NCI-H1417 treated with DMSO at 0.1 percent for 48 hours (cell line): ENCODE measurements around the gene CASQ2.
A peak's percentile ranks its signal among the peaks of the same experiment; 100 is the strongest.

Experiments
- DNase-seq: peaks from one replicate; lab custom pipeline; 2025; lab: John Stamatoyannopoulos, UW

Gene CASQ2

DNA sequence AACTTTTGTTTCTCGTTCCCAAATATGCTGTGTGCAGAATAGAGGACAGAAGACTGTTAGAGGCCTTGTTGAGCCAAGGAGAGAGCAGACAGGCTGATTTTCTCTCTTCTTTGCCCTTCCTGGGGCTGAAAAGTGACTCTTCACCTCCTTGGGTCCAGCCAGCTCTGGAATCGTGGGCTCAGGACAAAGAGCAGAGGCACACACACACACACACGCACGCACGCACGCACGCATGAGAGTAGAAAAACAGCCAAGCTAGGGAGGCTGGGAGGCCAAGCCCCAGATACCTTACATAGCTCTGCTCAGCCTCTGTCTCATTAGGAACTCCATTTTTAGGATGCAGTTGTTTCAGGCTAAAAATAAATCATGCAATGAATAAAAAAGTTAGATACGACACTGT, at the start of gene CASQ2:
TSS of gene CASQ2 (minus strand) at position 166 of the 400 bp plus-strand sequence. CDS start 173 bp downstream, outside the sequence.
- DNase-seq, result no peak

DNA sequence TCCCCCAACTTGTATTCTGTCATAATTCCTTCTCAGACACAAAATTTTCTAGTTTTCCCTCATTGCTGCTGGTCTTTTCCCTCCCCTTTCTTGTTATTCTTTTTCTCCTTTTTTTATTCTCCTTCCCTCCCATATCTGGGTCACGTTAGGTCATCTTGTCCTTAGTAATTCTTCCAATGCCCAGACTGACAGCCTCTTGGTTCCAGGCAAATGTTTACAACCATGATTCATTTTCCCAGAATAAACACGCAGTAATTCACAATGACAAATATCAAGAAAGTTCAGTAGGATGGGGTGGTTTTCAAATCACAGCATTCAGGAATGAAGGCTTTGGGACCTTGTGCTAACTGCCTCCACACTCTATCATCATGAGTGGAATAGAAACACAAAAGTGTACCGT, 47.2 kb upstream of the CASQ2 start:
- DNase-seq, result no peak

DNA sequence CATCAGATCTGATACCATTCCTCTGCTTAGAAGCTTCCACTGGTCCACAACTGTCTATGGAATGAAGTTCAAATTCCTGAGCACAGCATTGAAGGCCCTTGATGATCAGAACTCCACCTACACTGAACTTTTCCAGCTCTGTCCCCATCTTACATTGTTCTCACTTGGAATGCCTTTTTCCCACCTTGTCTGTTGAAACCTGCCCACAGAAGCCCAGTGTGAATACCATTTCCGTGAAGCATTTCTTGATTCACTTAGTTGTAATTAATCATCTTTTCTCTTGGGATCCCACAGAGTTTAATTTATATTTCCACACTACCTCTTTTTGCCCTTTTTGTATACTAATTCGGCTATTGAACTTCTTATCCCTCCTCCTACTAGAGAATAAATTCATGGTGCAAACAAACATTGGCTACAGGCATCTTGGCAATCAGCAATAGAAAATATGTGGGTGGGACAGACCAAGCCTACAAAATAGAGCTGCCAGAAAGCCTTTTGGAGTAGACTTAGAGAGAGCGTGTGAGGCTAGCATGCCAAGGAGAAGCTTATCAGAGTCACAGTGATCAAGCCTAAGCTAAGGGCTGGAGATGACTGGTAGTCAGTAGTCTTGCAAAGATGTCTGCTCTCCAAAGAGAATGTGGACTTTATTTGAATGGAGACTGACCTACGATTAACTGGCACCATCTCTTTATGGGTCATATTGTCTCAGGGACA, 46.3 kb upstream of the CASQ2 start:
- DNase-seq, result no peak

DNA sequence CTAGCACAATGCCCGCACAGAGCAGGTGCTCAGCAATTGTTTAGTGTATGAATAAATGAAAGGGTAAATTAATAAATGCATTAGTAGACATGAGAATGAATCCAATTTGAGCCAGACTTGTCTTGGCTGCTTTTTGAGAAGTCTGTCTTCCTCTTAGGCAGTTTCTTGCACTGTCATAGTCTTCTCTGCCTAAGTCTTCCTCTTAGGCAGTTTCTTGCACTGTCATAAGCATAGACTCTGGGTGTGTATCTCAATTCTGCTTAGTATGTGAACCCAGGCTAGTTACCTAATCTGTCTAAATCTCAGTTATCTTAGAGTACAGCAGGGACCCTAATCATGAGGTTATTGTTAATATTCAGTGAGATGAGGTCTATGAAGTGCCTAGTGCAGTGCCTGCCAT, 45.2 kb upstream of the CASQ2 start:
- no peak for DNase-seq

DNA sequence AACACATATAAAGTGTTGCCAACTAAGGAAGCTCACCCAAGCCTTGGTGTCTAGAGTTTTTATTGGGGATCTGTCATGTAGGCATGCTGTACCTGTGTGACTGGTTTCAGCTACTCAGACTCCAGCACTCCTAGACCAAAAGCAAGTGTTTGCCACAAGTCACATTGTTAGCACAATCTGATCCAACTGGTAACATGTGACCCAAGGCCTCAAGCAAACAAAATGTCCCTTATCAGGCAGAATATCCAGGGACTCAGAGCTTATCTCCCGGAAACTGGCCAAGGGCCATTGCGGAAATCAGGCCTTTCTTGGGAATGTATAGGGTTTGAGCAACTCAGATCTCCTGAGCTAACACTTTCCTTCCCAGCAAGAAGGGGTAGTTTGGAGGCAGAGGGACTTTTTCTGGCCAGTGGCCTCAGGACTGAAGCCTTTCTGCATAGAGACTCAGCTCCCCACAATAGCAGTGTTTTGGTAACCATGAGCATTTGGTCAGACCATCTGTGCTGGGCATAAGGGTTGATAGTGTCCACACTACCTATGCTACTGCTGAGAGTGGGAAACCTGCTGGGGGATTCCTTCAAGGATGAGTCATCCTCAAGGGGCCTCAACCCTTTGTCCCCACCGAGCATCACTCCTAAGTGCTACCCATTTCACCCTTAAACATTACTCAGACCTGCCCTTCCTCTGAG, 42.8 kb upstream of the CASQ2 start:
- DNase-seq, result no peak

DNA sequence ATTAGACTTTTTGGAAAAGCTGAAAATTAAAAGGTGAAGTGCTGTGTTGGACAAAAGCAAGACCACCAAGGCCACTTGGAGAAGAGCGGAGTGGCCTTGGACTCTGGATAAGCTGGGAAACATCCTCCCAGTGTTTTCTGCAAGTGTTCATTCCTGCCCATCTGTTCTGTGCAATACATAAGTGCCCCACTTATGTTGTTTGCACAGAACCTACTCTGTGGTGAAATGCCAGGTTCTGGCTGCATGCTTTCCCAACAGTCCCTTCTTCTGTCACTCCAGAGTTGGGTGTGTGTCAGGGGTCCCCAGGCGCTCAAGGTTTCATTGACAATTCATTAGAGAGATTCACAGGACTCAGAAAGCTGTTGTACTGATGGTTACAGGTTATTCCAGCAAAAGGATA, 42.1 kb upstream of the CASQ2 start:
- no peak for DNase-seq

DNA sequence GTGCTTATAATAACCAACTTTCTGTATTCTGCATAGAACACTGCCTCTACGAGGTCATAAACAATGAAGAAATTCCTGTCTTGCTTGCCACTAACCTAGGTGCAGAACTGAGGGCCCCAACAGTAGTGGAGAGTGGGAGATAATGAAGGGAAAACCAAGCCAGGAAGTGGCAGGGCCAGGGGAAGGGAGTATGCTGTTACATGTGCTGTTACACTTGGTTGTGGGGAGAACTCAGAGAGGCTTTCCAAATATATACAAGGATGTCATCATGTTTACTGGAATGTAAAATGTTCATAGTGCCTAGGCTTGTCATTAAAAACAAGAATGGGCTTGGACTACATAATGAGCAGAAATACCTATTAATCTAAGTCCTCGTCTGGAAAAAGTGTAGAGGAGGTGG, 41.3 kb upstream of the CASQ2 start:
- DNase-seq, result no peak

DNA sequence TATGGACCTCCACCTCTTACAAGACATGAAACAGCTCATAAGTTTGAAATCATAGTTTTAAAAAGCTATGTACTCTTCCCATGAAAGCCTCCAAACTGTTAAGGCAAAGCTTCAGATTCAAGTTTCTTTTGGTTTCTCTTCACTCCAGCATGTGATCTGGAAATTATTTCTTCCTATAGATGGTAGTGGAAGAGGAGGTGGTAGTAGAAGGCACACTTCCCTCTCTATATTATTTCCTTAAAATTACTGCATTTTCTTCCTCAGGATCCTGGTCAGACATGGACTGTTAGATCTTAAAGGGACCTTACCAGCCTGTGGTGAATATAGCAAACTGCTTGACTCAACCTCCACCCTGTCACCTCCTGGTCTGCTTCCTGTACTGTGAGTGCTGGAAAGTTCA, 40.6 kb upstream of the CASQ2 start:
- no peak for DNase-seq

DNA sequence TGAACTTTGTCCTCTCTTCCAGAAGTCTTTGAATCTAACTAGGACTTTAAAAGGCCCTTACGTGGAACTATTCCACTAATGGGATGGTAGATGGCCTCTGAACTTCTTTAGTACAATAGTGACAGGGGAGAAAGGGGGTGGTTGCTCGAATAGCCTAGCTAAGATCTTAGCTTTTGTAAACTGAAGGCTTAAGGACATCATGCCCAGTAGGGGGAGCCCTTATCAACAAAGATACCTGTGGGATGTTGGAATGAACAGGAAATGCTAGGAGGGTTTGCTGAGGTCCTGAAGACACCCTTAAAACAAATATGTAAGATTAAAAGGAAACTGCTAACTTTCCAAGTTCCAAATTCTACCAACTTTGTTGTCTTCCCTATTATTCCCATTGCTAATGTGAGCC, 39.2 kb upstream of the CASQ2 start:
- DNase-seq, result peak; percentile 21

DNA sequence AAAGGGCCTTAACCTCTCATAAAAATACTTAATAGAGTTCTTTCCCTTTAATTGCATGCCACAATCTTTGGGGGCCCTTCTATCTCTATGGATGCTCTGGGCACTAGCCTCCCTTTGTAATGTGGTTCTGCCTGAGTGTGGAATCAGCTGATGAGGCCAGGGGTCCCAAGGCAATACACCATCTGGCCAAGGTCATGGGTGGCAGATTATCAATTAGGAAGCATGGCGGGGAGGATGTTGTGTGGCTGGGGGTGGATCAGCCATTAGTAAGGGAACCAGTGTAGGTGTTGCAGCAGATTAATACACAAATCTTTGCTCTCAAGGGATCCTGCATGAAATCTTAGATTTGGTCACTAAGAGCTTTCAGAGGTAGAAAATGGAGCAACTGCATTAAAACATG, 37.1 kb upstream of the CASQ2 start:
- no peak for DNase-seq

DNA sequence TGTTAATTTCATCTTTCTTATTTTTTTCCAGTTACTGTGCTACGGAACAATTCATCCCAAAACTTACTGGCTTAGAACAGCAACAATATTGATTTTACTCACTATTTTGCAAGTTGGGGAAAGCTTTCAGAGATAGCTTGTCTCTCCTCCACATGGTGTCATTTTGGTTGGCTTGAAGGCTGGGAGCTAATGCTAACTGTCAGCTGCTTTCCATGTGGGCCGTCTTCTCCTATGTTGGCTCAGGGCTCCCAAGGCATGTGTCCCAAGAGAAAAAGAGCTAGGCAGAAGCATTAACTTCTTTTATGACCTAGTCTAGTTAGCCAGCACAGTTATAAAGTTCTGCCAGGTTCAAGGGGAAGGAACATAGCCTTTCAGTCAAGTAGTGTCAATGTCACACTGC, 33.9 kb upstream of the CASQ2 start:
- no peak for DNase-seq

DNA sequence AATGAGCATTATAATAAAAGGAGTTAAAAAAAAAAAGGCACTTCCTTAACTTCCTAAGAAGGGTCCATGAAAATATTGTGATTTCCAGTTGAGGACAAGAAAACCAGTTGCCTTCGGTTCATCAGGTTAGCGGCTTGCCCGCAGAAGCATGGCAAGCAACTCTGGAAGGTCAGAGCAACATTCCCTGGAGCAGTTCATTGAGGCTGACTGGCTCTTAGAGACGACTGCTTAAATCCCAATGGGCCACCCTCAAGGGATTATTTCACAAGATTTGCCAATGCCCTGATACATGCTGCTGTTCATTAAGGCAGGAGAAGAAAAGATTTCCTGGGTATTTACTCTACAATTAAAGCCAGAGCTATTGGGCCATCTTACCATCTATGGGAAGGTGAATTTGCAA, 29.0 kb upstream of the CASQ2 start:
- DNase-seq, result no peak

DNA sequence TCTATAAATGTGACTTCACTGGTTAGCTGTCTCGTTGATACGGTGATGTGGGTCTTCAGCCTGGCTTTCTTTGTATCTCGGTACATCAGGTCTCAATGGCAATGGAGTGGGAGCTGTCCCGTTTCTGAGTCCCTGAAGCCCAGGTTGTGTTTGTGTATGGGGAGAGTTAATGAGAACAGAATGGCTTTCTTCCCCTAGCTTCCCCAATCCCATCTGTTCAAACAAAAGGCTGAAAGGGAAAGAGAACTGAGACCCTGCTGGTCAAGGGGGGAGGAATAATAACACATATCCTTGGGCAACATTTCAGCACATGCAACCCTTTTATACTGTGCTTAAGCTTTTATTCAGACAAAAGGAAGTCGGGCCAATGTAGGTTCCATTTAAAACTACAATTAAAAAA, 28.4 kb upstream of the CASQ2 start:
- no peak for DNase-seq

DNA sequence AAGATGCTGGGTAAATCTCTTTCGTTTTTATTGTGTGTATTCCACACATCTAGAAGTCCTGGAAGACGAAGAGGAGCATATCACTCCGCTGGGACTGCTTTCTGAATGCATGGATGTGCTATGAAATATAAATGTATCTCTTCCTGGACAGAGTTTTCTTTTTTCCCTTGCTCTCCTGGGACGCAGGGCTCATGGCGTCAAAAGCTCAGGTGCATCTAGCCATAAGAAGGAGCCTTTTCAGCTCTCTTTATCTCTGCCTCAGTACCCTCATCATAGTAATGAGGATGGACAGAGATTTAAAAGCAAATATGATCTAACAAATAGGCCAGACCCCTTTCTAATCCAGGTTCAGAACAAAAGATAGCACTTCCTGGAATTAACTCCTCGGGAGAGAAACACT, 27.5 kb upstream of the CASQ2 start:
- no peak for DNase-seq

DNA sequence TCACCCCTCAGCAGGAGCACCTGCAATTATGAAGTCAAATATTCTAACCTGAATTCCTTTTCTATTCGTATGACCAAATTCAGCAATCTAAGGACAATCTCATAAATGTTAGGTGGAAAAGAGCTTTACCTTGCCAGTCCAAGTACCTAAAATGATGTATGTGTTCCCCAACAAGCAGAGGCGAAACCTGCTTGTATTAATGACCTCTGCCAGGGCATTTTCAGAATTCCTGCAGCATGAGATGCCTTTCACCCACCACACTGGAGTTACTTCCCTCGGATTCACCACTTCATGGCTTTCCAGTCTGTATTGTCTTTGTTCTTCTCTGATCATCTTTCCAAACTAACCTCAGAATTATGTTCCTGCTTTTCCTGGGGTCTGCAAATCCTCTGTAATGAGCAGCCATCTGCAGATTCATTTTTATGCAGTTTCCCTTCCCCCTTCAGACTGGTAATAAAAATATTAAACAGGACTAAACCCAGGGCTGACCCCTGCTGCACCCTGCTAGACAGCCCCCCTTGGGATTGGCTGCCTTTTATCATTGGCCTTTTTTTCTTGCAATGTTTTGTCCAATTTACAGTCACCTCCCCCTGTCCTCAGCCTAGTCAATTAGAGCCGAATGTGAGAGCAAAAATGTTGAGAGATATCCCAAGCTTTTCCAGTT, 26.6 kb upstream of the CASQ2 start:
- DNase-seq, result no peak

DNA sequence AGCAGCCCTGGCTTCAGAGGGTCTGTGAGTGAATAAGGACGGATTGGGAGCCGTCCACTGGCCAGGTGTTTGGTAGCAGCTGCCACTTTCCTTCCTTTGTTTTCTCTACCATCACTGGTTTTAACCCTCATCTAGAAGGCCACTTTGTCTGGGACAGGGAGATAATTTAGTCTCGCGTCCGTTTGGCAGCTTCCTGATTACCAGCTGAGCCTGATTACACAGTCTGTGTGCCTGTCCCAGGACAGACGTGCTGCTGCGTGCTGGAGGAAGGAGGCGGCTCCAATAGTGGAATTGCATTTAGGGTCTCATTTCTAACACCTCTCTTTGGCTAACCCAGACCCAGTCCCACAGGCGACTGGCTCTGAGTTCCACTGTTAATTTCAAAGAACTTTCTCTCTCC, 24.6 kb upstream of the CASQ2 start:
- DNase-seq, result no peak

DNA sequence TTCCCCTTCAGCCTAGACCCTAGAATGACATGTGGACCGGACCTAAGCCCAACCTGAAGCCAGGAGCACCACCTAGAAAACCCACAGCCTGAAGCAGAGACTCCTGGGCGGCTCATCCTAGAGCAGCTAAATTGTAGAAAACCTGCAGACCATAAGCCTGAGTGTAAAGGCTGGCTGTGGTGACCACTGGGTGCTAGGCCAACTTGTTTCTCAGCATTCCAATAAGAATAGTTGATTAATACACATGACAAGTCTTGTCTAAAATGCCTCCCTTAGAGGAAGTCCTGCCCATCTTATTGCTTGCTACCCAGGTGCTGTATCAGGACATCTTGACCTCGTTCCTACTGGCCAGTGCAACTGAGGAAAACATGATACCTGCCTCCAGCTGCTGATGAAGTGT, 23.3 kb upstream of the CASQ2 start:
- DNase-seq, result no peak

DNA sequence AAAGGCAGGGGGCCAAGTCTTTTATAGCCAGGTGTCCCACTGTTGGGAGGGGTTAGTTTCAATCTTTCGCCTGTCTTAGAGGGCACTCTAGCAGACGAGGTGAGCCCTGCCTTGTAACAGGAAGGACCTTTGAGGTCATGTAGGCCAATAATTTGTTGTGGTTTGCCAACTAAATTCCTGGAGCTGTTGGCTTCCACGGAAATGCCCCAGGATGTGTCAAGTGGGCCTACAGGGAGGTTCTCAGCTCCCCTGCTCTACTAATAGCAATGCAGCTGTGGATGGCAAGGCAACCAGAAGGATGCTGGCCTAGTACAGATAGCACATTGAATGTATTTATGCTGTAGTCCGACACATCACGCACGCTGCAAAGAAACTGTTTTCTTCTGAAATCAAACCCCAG, 22.3 kb upstream of the CASQ2 start:
- DNase-seq, result no peak

DNA sequence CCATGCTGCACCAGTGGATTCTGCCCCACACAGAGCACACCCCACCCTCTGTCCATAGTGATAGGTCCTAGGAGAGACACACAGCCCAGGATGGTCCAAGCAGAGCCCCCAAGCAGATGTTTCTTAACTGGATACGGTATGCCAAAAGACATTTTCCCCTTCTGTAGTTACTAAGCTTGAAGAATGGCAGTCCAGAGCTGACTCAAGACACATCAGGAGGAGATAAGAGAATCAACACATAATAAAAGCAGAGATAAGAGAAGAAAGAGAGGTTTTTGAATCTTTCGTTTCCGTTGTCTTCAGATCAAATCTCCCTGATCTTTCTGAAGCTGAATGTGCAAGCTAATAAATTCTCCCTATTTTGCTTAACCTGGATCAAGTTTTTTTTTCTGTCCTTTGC, 21.8 kb upstream of the CASQ2 start:
- DNase-seq, result no peak

DNA sequence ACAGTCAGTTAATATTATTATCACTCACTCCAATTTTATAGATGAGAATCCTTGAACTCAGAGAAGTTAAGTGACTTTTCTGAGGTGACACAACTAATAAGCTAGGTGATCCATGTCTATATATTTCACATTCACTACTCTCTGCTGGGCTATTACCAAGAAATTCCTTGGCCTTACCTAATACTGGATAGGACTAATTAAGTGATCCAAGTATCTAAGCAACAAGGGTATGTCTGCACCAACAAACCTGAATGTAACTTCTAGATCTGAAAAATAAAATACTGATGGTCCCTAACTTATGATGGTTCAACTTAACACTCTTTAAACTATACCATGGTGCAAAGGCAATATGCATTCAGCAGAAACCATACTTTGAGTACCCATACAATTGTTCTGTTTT, 14.8 kb upstream of the CASQ2 start:
- no peak for DNase-seq

DNA sequence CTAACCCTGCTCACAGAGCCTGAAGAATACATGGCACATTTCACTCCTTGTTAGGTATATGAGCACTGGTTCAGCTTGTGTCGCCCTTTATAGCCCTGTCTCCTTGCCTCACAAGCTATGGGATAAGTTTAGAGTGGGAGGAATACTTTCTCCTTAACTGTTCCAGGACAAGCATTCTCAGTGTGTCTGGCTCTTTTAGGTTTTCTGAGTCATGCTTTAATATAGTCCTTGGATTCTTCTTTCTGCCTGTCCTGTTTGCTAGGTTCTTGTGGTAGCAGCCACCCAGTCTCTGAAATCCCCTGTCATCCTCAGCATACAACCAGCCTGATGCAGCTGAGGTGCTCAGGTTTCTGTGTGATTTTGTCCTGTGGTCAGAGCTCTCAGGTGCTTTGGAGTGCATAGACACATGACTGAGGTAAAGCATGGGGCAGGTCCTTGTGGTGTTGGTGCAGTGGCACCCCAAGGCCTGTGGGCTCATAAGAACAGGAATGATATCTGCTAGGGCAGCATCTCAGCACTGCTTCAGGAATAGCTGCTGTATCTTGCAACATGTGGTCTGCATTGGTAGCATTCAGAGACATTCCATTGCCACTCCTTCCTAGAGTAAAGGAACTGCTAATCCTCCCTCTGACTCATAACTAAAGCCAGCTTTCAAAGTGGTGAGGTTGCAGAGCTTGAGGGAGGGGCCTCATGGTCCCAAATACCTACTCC, 14.2 kb upstream of the CASQ2 start:
- DNase-seq, result no peak

DNA sequence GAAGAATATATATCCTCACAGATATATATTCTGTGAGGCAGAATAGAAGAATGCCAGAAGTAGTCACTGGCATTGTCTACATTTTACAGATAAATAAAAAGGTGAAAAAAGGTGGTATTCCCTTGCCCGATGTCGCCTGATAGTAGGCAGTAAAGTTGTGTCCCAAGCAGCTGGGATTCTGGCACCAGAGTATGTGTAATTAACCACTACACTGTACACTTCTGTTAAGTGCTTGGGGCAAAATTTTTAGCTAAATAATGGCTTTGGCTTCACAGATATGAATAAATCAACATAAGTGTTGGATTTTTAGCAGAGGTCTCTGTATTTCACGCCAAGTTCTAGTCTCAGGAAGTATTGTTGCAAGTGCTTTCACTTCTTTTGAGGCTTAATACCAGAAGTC, 13.3 kb upstream of the CASQ2 start:
- no peak for DNase-seq

DNA sequence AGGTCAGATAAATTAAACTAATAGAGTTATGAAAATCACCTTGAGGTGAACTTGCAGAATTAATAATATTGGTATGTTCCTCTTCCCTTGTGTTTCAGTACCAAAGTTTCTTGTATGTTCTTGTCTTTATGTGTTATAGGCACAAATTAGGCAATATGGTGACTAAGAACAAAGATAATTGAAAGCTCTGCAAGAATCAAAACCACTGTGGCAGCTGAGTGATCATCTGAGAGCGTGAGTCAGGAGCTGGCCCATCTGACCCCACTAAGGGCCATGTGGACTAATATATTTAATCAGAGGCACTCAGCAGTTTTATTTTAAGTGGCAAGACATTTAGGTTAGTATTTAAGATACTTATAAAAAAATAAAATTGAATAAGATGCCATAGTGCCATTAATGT, 12.8 kb upstream of the CASQ2 start:
- DNase-seq, result no peak
